ENCODE data around the gene MTMR2.
"Not testable (repeated sequence)": the region's sequence is repeated elsewhere in the genome, so short reads cannot be mapped to it uniquely, and the experiment has no call there.

The MTMR2 gene

GRCh38 chr11:95827696-95828095, 96.2 kb downstream of the MTMR2 start:
- no peak for DNase-seq

GRCh38 chr11:95821640-95822039, 102.3 kb downstream of the MTMR2 start:
- no peak for DNase-seq

- DNase-seq: no peak
These were observed 107.9 kb downstream of the MTMR2 start for GRCh38 chr11:95816037-95816436.

GRCh38 chr11:95811052-95811451, 112.9 kb downstream of the MTMR2 start:
- not testable (repeated sequence) for DNase-seq

GRCh38 chr11:95806464-95806863, 117.4 kb downstream of the MTMR2 start:
- not testable (repeated sequence) for DNase-seq

- no peak for DNase-seq
These were observed 118.0 kb downstream of the MTMR2 start for GRCh38 chr11:95805869-95806268.

- no peak for DNase-seq
These were observed 119.9 kb downstream of the MTMR2 start for GRCh38 chr11:95803973-95804372.

- no peak for DNase-seq
These were observed 121.1 kb downstream of the MTMR2 start for GRCh38 chr11:95802806-95803205.

GRCh38 chr11:95800438-95800837, 123.5 kb downstream of the MTMR2 start:
- DNase-seq: no peak

- no peak for DNase-seq
These were observed 124.4 kb downstream of the MTMR2 start for GRCh38 chr11:95799546-95799945.

- DNase-seq: no peak
These were observed 127.4 kb downstream of the MTMR2 start for GRCh38 chr11:95796501-95796900.

- DNase-seq: no peak
These were observed 128.1 kb downstream of the MTMR2 start for GRCh38 chr11:95795627-95796295.

- DNase-seq: no peak
These were observed 129.8 kb downstream of the MTMR2 start for GRCh38 chr11:95794086-95794485.

- DNase-seq: no peak
These were observed 130.8 kb downstream of the MTMR2 start for GRCh38 chr11:95793116-95793515.

- no peak for DNase-seq
These were observed 131.2 kb downstream of the MTMR2 start for GRCh38 chr11:95792700-95793099.

- no peak for DNase-seq
These were observed 131.7 kb downstream of the MTMR2 start for GRCh38 chr11:95792200-95792599.

GRCh38 chr11:95791709-95792033, 132.2 kb downstream of the MTMR2 start:
- DNase-seq: no peak

GRCh38 chr11:95790933-95791708, 132.8 kb downstream of the MTMR2 start:
- DNase-seq: peak in 48 of 56 donors; percentile 6 to 77 (median 56)

GRCh38 chr11:95790123-95790932, 133.6 kb downstream of the MTMR2 start, which contains the start of gene CEP57:
Gene CEP57 (plus strand): TSS chr11:95790498. CDS start chr11:95790699, 201 bp downstream.
- DNase-seq: peak; percentile 62 to 98 (median 90)

- peak; percentile 72 to 99 (median 96) for DNase-seq
These were observed 134.3 kb downstream of the MTMR2 start, which contains the start of gene FAM76B for GRCh38 chr11:95789506-95790122. Gene FAM76B (minus strand): TSS chr11:95789782. CDS start chr11:95789478, 304 bp downstream.

GRCh38 chr11:95788921-95789505, 134.9 kb downstream of the MTMR2 start:
- DNase-seq: peak in 22 of 56 donors; percentile 4 to 59 (median 30)

Measured in nucleus accumbens (tissue), 56 donors.